ENCODE data around the gene CWF19L2. TPM values are rescaled to one million over a fixed set of nuclear protein-coding genes. Genes with fewer than 3 reads are reported as not detected.
"Not testable (repeated sequence)": the region's sequence is repeated elsewhere in the genome, so short reads cannot be mapped to it uniquely, and the experiment has no call there.

Gene CWF19L2
- total RNA-seq = 12.2 TPM
- long read RNA-seq, partial matches to known transcripts = 6 of 11 reads
- long read RNA-seq, other reads (novel, unspliced or antisense) = 4 of 11 reads

DNA sequence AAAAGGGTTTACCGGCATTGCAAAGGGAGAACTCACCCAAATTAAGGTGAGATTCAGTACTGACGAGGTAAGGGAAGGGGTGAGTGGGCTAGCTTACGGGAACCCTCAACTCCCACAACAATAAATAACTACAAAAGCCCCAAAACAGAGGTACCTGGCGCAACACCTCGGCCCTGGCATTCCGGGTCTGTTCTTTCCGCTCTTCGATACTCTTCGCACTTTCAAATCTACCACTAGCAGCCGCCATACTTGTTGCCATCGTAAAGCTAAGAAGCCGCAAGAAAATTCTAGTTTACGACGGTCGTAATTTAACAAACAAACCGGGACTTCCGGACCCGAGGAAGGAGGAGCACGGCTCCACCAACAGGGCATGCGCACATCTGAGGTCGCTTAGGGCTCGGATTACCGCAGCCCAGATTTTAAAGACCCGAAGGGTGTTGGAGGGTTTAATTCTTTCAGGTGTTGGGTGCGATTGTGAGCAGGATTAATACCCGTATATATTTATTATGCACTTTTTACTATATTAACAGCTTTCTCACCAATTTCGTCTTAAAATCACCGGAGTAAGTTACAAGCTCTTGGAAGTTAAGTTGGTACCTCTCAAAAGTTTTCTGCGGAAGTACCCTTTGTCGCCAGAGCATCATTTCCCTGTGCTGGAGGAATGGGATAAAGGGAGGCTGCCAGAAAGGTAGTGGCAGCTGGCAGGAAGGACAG lies at the start of gene CWF19L2:
Gene CWF19L2 (minus strand): TSS at position 268 of the 714 bp plus-strand sequence. CDS start 9 bp downstream, at position 259.
- DNase-seq (ENCODE audit: low spot score) = no peak

DNA sequence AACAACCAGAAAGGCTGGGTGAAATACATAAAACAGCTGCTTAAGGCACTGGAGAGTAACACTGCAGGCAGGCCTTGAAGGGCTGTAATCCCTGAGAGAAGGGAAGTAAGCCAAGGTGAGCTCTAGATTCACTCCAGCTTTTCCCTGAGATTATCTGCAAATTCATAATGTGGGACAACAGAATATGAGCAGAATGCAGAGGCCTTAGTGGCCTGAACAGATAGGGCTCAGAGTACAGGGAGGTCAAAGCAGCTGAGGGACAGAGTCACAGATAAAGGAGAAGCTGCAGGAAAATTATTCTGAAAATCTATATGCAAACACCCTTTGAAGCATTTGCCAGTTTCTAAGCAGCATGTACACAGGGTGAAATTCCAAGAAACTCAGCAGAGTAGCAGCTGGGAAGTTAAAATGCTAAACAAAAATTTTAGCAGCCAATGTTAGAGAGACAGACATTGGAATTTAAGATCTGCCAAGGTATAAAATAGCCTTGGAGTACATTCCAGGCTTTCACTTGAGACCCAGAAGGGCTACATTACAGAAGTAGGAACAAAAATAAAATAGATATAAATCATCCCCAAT lies 48.1 kb upstream of the CWF19L2 start:
- DNase-seq (ENCODE audit: low spot score) = no peak

DNA sequence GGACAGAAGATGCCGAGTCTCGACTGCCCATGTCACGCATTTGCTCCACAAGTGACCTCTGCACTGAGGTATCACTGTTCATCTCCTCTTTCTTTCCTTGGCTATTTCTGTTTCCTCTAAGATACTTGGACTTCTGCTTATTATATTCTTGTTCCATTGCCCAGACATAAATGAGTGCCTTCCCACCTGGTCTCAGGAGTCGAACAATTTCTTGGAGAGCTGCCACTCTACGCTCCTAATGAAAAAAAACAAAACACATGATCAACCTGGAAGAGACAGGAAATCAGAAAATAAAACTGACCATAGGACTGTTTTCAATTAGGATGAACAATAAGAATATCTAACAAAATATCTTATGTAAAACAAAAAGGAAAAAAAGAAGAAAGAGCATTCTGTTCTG lies 47.4 kb upstream of the CWF19L2 start:
- DNase-seq (ENCODE audit: low spot score) = no peak

DNA sequence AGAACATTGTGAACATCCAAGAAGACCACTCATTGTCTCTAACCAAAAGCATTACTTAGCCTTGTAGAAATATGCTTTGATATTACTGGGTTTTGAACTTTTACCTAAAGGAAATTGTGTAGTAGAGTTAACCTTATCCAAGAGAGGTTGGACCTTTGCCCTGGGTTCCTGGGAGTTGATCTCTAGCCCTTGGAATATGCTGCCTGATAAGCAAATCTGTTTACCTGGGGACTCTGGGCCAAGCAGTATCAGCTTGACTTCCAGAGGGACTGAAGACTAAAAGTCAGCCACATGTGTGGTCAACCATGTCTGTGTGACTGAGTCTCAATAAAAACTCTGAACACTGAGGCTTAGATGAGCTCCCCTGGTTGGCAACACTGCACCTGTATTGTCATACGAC lies 44.1 kb upstream of the CWF19L2 start:
- DNase-seq (ENCODE audit: low spot score) = no peak

DNA sequence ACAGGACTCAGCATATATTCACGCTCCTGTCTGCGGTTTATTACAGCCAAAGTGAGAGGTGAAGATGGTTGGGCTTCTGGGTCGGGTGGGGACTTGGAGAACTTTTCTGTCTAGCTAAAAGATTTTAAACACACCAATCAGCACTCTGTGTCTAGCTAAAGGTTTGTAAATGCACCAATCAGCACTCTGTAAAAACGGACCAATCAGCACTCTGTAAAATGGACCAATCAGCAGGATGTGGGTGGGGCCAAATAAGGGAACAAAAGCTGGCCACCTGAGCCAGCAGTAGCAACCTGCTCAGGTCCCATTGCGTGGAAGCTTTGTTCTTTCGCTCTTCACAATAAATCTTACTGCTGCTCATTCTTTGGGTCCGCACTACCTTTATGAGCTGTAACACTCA lies 39.7 kb upstream of the CWF19L2 start:
- DNase-seq (ENCODE audit: low spot score) = not testable (repeated sequence)

DNA sequence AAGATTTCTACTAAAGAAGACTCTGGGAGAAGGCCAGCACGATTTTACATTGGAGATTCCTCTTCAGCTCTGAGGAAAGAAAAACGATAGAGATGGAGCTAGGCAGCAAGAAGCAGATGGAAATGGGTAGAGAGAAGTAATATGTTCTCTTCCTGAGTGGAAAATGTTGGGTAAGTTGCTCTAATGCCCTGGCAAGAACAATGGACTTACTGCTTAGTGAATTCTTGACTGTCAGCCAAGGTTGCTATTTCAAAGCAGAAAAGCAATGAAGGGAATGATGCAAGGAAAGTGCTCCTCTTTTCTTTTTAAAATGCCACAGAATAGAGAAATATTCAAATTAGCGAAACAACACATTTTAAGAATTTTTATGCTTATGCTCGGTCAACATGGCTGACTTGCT lies 38.4 kb upstream of the CWF19L2 start:
- no peak for DNase-seq (ENCODE audit: low spot score)

DNA sequence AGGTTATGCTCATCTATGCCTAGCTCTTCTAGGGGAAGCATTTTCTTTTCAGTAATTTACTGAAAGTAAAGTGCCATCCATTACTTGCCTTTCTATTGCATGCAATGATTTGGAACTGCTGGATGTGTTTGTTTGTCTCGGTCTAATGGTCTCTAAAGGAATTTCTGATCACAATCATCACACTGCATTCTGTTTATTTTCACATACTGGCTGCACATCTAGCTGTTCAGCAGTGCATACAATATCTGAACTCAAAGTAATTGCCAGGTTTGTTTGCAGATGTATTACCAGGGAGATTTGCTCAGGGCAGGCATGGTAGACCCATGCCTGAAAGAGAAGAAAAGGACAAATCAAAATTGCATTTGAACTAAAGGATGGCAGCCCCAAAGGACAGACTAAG lies 36.4 kb upstream of the CWF19L2 start:
- no peak for DNase-seq (ENCODE audit: low spot score)

DNA sequence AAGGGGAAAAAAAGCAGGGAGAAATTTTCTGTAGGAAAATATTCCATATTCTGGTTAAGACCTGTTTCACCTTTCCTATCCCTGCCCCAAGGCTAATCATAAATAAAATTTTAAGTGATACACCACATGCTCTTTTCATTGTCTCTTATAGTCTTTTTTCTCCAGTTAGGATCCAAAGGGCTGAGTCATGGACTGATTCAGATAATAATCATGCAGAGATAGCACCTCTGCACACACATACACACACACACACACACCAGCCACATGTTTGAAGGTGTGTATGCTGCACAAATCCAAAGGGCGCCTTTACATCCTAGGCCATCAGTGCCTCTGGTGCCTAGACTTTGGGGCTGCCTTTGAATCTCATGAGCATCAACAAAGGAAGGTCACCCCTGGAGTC lies 35.5 kb upstream of the CWF19L2 start:
- no peak for DNase-seq (ENCODE audit: low spot score)

DNA sequence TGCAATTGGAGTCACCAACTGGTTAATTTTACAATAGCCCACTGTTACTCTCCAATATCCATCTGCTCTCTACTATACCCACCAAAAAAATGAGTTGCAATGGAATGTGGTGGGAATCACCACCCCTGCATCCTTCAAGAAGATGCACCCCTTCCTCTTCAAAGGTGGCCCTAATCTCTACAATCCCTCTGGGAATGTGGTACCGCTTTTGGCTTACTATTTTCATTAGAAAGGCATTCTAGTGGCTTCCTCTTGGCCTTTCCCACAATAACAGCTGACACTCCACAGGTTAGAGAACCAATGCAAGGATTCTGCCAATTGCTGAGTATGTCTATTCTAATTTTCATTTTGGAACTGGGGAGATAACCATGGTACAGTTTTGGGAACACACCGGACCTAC lies 33.2 kb upstream of the CWF19L2 start:
- no peak for DNase-seq (ENCODE audit: low spot score)

DNA sequence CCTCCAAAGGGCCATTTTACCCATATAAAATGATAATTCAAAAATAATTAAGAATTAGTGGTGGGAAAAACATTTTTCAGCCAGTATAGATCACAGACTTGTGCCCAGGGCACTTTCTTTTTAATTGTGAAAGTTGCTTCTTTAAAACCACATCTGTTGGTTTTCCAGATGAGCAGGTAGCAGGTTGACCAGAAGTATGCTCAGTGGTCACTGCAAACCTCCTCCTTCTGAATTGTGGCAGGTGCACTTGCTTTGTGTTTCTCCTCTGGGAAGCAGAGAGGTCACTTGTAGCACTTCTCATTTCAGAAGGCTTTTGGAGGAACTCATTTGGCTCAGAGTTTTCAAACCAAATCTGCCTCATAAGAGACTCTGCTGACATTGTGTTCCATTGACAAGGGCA lies 24.6 kb upstream of the CWF19L2 start:
- DNase-seq (ENCODE audit: low spot score) = no peak

DNA sequence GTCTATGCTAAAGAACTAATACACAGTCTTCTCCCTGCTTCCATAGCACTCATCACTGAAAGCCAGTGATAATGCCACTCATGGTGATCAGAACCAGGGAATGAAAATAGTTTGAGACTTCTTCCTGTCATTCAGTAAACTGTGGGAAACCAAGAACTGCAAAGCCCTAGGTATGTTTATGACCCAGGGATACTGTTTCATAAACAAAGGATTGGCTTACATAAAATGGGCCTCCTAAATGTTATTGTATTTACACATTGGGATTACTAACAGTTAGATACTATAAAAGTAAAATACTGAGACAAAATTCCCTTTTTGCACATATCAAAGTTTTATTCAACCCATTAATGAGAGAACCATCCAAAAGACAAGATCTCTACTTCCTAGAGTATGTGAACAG lies 21.3 kb upstream of the CWF19L2 start:
- no peak for DNase-seq (ENCODE audit: low spot score)

DNA sequence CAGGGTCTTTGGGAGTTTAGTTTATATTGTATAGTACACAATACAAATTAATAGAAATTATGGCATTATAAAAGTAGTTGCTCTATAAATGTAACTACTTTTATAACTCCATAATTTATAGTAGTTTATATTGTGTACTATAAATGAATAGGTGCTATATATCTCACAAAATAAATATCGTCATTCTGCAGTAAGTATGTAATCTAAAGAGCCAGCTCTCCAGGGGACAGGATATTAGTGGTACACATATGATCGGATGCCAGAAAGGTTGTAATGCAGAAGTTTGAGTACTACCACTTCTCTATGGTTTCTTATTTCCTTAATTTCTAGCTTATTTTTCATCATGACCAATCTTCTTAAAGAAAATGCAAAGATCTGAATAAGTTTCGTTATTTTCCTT lies 20.2 kb upstream of the CWF19L2 start:
- no peak for DNase-seq (ENCODE audit: low spot score)

DNA sequence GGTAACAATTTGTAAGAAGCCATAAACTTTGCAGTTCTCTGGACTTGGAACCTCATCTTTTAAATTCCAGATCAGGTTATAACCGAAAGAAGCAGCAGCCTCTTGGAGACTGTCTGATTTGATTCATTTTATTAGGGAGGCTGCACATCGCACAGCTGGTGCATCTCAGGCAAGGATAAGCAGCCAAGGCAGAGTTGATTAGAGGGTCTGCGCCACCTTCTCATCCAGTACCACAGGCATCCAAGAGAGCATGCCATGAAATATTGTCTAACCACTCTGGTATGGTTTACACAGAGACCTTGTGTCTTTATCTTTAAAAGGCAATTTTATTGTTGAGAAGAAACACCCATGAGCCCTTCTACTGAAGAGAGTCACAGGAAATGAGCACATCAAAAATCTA lies 16.2 kb upstream of the CWF19L2 start:
- no peak for DNase-seq (ENCODE audit: low spot score)

DNA sequence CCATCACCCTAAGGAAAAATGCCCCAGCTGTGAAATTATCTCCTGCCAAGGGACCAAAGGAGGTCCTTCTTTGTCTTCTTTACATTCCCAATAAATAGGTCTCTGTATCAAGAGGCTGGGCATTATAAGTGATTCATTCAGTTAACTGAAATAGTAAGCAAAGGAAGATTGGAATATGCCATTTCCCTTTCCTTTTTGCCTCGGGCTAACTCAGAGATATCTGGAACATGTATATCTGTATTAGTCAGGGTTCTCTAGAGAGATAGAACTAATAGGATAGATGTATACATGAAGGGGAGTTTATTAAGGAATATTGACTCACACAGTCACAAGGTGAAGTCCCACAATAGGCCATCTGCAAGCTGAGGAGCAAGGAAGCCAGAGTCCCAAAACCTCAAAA lies 15.3 kb upstream of the CWF19L2 start:
- no peak for DNase-seq (ENCODE audit: low spot score)

DNA sequence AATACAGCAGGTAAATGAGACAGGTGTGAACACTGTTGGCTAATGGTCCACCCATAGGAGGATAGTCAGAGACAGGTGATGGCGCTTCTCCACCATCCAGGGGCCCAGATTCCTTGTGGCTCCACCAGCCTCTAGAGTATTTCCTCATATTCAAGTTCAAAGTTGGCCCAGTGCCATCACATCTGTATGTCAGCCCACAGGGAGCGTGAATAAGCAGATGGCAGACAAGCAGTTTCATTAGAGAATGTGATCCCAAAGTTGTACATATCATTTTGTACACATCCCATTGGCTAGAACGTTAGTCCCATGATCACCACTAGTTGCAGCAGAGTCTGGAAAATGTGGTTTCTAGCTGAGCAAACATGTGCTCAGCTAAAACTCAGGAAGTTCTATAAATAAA lies 11.0 kb upstream of the CWF19L2 start:
- DNase-seq (ENCODE audit: low spot score) = no peak

DNA sequence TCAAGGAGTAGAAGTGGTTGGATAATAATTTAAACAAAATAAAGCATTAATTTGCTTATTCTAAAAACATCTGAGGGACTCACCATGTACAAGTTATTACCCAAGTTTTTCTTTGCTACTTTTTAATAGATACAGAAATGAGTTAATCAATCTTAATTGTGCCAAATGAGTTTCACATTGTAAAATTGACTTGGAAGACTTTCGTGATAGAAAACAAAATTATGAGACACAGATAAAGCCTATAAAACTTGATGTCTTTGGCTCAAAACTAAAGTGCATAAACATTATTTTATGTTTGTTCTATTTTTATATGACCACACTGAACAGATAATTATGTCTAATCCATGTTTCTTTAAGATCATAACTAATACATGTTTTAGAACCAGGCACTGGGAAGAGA lies 10.1 kb upstream of the CWF19L2 start:
- DNase-seq (ENCODE audit: low spot score) = no peak

DNA sequence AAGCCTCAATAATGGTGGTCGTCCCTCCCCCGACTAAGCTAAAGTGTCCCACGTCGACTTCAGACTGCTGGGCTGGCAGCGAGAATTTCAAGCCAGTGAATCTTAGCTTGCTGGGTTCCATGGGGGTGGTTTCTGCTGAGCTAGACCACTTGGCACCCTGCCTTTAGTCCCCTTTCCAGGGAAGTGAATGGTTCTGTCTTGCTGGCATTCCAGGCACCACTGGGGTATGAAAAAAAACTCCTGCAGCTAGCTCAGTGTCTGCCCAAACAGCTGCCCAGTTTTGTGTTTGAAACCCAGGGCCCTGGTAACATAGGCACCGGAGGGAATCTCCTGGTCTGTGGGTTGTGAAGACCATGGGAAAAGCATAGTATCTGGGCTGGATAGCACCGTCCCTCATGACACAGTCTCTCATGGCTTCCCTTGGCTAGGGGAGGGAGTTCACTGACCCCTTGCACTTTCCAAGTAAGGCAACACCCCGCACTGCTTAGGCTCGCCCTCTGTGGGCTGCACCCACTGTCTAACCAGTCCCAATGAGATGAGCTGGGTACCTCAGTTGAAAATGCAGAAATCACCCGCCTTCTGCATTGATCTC lies 8.7 kb upstream of the CWF19L2 start:
- not testable (repeated sequence) for DNase-seq (ENCODE audit: low spot score)

DNA sequence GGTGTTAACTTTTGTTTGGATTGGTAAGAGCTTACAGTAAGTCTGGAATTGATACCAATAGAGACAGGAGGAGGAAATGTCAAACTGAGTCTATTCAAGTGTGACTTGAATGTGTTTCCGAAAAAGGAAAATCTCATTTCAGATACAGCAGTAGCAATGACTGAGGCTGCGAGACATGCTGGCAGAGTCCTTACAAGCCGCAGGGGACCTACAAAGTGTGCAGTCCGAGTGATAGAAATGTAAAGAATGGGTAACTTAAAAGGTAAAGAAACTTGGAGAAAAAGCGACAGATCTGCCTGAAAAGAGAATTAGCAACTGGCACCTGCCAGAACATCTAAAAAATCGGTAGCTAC lies 444 bp downstream of the CWF19L2 start:
- no peak for DNase-seq (ENCODE audit: low spot score)

DNA sequence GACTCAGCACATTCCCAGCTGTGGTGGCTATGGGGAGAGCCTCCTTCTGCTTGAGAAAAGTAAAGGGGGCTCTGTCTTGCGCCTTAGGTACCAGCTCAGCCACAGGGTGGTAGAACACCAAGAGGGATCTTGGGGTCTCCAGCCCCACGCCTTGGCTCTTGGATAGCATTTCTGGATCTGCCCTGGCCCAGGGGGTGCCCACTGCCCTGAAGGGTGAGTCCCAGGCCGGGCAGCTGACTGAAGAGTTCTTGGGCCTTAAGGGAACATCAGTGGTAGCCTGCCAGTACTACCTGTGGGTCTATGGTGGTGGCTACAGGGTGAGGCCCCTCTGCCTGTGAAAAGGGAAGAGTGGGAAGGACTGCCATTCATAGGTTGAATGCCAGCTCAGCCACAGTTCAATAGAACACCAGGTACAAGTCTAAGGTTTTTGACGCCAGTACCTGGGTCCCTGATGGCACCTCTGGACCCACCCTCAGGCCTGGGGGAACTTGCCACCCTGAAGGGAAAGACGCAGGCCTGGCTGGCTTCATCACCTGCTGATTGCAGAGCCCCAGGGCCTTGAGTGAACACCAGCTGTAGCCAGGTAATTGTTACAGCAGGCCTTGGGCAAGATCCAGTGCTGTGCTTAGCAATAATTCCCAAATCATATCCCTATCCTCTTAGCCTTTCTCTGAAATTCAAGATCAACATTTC lies 3.9 kb downstream of the CWF19L2 start:
- peak; percentile 73 for DNase-seq (ENCODE audit: low spot score)

DNA sequence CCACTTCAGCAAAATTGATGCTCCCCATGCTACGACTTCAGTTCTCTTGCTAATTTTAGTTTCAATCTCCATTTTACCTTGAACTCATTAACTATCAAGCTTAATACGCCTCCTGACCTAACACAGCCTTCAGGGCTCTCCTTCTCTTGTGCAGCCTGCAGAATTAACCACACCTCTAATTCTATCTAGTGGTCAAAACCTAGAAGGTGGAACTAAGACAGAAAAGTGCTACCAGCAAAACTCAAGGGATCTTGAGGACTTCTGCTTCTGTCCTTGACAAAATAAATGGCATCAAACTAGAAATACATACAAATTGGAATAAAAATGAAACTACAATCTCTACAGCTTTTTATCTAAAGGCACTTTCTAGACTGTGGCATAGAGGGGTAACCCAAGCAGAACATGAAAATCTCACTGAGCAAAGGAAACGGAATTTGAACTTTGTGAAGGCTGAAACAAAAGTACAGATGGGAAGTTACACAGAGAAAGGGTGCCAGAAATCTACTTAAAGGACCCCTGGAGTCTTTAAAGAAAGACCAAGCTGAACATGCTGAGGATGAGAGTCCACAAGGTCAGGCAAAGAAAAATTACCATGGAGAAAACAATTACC lies 10.7 kb downstream of the CWF19L2 start:
- no peak for DNase-seq (ENCODE audit: low spot score)

DNA sequence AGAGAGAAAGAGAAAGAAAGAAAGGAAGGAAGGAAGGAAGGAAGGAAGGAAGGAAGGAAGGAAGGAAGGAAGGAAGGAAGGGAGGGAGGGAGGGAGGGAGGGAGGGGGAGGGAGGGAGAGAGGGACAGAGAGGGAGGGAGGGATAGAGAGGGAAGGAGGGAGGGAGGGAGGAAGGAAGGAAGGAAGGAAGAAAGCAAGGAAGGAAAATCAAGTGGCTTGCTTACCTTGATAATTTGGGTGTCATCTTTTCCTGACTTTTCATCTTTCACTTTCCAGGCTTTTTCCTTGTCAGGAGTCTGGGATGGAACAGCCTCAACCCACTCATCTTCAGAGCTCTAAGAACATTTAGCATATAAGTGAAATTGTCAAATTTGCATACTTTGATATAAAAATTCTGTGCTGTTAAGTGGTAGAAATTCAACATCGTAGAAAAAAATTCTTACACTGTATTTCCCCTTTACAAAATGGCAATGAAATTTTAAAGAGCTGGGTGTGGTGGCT lies 14.9 kb downstream of the CWF19L2 start:
- DNase-seq (ENCODE audit: low spot score) = no peak

All from mesenteric fat pad (tissue), 1 donor.